Progenitor cell of endocrine pancreas (in vitro differentiated cells): ENCODE results near the gene LSM14A. TPM values are rescaled to one million over a fixed set of nuclear protein-coding genes. Genes with fewer than 3 reads are reported as not detected.
"Not testable (repeated sequence)": the region's sequence is repeated elsewhere in the genome, so short reads cannot be mapped to it uniquely, and the experiment has no call there.

Experiments used
- DNase-seq: peaks from one replicate; pipeline ENCODE4 v3.0.0; 2021; ENCODE audit warnings: low spot score; ENCODE audit not compliant: unreplicated experiment
- H3K27ac Mint-ChIP-seq: 2 replicates; pipeline ENCODE4 v1.8.0; 2021; ENCODE audit warnings: mild to moderate bottlenecking, moderate library complexity, mixed read lengths
- H3K27me3 Mint-ChIP-seq: 2 replicates; pipeline ENCODE4 v1.8.0; 2021; ENCODE audit warnings: mixed read lengths
- H3K36me3 Mint-ChIP-seq: 2 replicates; pipeline ENCODE4 v1.8.0; 2022; ENCODE audit warnings: mixed read lengths; ENCODE audit not compliant: insufficient read depth
- H3K4me1 Mint-ChIP-seq: 2 replicates; pipeline ENCODE4 v1.8.0; 2021; ENCODE audit warnings: low read depth, mixed read lengths
- H3K4me3 Mint-ChIP-seq: 2 replicates; pipeline ENCODE4 v1.8.0; 2021; ENCODE audit warnings: low read depth, mild to moderate bottlenecking, moderate library complexity, mixed read lengths
- H3K9me3 Mint-ChIP-seq: 2 replicates; pipeline ENCODE4 v1.8.0; 2021; ENCODE audit warnings: low read depth, mixed read lengths
- CTCF ChIP-seq: fragments of 200-600 bp; sonication (generic); IDR thresholded peaks from one replicate; pipeline ENCODE4 v1.5.0; 2021; ENCODE audit warnings: antibody characterized with exemption, mild to moderate bottlenecking; ENCODE audit not compliant: unreplicated experiment
- total RNA-seq: library from RNA; stranded (reverse); gene quantifications from 2 replicates; pipeline ENCODE4 v1.2.1, GENCODE V29; 2021

The LSM14A gene
- total RNA-seq, 1 donor from 2014 or later, result 133 TPM

- no peak for DNase-seq
- no peaks in the 10 kb centered on the region for H3K27me3 Mint-ChIP-seq
- H3K4me1 Mint-ChIP-seq, result peaks cover 4% of the 10 kb centered on the region
- no peak overlapping the region for H3K27ac Mint-ChIP-seq
- peaks cover 10% of the 10 kb centered on the region for H3K36me3 Mint-ChIP-seq
- no peak overlapping the region for H3K4me3 Mint-ChIP-seq
- no peak for TF ChIP-seq CTCF
- no peaks in the 10 kb centered on the region for H3K9me3 Mint-ChIP-seq
These were observed 65.6 kb downstream of the LSM14A start for GRCh38 chr19:34237939-34238338.

GRCh38 chr19:34241513-34242337, 69.4 kb downstream of the LSM14A start:
- no peaks in the 10 kb centered on the region for H3K36me3 Mint-ChIP-seq

GRCh38 chr19:34243138-34243875, 71.0 kb downstream of the LSM14A start:
- H3K27me3 Mint-ChIP-seq, H3K4me1 Mint-ChIP-seq, H3K36me3 Mint-ChIP-seq, DNase-seq, H3K9me3 Mint-ChIP-seq, H3K4me3 Mint-ChIP-seq, H3K27ac Mint-ChIP-seq: not testable (repeated sequence)

More at GRCh38 chr19:34241513-34242337, 69.4 kb downstream of the LSM14A start:
- no peaks in the 10 kb centered on the region for H3K9me3 Mint-ChIP-seq
- H3K27me3 Mint-ChIP-seq, result no peaks in the 10 kb centered on the region
- DNase-seq, result peak; percentile 40
- peak overlapping the region; percentile 50 for H3K27ac Mint-ChIP-seq
- no peak overlapping the region for H3K4me3 Mint-ChIP-seq
- H3K4me1 Mint-ChIP-seq, result peaks cover 4% of the 10 kb centered on the region
- TF ChIP-seq CTCF, result peak; percentile 71

DNA sequence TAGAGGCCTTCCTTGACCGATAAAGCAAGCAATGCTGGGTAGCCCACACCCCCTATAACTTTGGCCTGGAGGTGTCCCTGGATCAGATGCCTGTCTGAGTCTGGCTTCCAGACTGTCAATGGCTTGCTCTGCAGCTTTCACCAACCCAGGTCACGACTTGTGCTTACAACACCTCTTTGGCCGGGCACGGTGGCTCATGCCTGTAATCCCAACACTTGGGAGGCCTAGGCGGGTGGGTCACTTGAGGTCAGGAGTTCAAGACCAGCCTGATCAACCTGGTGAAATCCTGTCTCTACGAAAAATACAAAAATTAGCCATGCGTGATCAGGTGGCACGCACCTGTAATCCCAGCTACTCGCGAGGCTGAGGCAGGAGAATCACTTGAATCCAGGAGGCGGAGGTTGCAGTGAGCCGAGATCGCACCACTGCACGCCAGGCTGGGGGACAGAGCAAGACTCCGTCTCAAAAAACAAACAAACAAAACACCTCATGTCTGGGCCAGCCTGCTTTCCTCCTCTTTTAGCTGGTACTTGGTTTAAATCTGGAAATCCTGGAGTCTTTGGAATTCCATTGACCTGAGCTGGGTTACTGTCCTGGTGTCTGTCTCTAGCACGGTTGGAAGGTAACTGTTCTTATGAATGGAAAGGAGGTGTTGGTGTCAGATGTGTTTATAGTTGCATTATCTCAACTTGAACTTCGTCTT, 71.7 kb downstream of the LSM14A start:
- Mint-ChIP-seq H3K27ac (no peak overlapping the region), H3K36me3 (no peaks in the 10 kb centered on the region), H3K9me3 (no peaks in the 10 kb centered on the region), H3K4me3 (no peak overlapping the region), H3K4me1 (peaks cover 4% of the 10 kb centered on the region), H3K27me3 (no peaks in the 10 kb centered on the region)
- no peak for DNase-seq
- TF ChIP-seq CTCF, result no peak

GRCh38 chr19:34244611-34245299, 72.5 kb downstream of the LSM14A start:
- Mint-ChIP-seq H3K36me3 (no peaks in the 10 kb centered on the region), H3K27me3 (no peaks in the 10 kb centered on the region), H3K9me3 (no peaks in the 10 kb centered on the region), H3K4me3 (no peak overlapping the region), H3K27ac (no peak overlapping the region), H3K4me1 (peaks cover 4% of the 10 kb centered on the region)
- TF ChIP-seq CTCF, result no peak
- DNase-seq, result no peak
